ENCODE data around the gene OTUB1.

GRCh38 chr11:63938479-63939396 is 47.5 kb upstream of the OTUB1 start, which contains the start of gene NAA40:
- TF ChIP-seq CTCF (IDR thresholded peaks at IDR 0.05), result peak in 2 of 12 donors; percentile 7 to 35
- TF ChIP-seq POLR2A (IDR thresholded peaks at IDR 0.05), result no peak

Data from heart left ventricle (tissue), 13 donors.